VCaP (cell line): ENCODE data around the gene CCDC40.

Experiments used
- H3K27ac ChIP-seq: fragments of 450-650 bp; 2 replicates; pipeline ENCODE4 v1.5.1; 2017
- TF ChIP-seq, protein P1 (sequence below): fragments of 450-650 bp; conservative IDR thresholded peaks from 2 replicates; pipeline ENCODE4 v1.5.1; 2017; ENCODE audit warnings: mild to moderate bottlenecking, moderate library complexity

The CCDC40 gene

DNA sequence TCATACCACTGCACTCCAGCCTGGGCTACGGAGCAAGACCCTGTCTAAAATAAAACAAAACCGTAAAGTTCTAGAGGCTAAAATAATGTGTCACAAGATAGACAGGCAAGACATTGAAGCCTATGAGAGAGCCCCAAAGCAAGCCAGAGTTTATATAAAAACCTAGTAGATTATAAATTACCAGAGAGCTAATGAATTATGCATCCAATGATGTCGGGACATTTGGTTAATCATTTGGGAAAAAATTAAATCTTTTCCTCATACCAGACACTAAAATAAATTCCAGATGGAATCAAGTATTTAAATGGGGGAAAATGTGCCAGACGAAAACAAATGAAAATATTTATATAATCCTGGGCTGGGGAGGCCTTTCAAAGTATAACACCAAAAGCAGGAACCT lies 24.2 kb downstream of the CCDC40 start:
- no peak overlapping the region for H3K27ac ChIP-seq
- TF ChIP-seq, protein P1, sequence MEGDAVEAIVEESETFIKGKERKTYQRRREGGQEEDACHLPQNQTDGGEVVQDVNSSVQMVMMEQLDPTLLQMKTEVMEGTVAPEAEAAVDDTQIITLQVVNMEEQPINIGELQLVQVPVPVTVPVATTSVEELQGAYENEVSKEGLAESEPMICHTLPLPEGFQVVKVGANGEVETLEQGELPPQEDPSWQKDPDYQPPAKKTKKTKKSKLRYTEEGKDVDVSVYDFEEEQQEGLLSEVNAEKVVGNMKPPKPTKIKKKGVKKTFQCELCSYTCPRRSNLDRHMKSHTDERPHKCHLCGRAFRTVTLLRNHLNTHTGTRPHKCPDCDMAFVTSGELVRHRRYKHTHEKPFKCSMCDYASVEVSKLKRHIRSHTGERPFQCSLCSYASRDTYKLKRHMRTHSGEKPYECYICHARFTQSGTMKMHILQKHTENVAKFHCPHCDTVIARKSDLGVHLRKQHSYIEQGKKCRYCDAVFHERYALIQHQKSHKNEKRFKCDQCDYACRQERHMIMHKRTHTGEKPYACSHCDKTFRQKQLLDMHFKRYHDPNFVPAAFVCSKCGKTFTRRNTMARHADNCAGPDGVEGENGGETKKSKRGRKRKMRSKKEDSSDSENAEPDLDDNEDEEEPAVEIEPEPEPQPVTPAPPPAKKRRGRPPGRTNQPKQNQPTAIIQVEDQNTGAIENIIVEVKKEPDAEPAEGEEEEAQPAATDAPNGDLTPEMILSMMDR = no peak

GRCh38 chr17:80061421-80061820 lies 25.0 kb downstream of the CCDC40 start:
- no peak overlapping the region for H3K27ac ChIP-seq
- TF ChIP-seq, protein P1 = no peak

DNA sequence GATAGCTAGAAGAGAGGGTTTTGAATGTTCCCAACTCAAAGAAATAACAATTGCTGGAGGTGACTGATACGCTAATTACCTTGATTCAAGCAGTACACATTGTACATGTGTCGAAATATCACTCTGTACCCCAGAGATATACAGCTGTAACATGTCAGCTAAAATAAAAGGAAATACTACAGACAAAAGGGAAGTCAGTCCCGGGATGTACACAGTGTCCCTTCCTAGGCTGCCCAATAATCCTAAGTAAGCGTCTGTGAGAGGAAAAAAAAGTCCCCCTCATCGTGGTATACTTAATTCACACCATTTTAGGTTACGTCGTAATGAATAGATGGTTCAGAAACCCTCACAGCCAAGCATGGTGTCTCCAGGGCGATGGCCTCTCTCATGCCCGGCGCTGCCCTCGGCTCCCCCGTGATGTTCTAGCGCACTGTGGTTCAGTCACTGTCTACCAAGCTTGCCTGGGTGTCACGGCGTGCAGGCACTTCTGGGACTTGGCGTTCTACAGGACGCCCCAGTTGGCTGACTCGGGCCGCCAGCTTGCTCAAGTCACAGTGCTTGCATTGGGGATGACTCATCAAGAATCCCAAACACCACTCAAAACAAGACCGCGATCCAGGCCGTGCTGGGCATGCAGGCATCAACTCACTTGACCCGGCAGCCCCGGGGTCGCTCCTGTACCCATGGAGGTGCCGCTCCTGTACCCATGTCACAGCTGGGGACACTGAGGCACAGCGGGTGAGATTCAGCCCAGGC lies 27.6 kb downstream of the CCDC40 start:
- H3K27ac ChIP-seq = peak overlapping the region; percentile 18; the same call in 1 of the 2 replicates
- TF ChIP-seq, protein P1 = no peak

DNA sequence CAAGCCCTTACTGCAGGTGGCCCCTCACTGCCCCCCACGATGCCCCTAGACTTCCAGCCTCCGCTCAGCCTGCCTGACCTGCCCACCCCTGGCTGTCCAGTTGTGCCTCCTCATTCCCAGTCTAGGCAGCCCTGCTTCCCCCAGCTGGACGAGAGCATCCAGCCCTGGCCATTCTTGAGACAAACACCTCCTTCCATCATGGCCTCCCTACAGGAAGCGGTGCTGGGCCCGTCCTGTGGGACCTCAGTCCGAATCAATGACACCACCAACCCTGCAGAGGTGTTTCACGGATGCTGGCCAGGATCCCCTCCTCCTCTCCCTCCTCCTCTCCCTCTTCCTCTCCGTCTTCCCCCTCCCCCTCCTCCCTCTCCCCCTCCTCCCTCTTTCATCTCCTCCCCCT lies 28.3 kb downstream of the CCDC40 start:
- H3K27ac ChIP-seq = peak overlapping the region; percentile 18; the same call in 1 of the 2 replicates
- TF ChIP-seq, protein P1 = no peak

- peak overlapping the region; percentile 100 for H3K27ac ChIP-seq
- TF ChIP-seq, protein P1 = no peak
These were observed 29.2 kb downstream of the CCDC40 start for GRCh38 chr17:80065478-80066170.

DNA sequence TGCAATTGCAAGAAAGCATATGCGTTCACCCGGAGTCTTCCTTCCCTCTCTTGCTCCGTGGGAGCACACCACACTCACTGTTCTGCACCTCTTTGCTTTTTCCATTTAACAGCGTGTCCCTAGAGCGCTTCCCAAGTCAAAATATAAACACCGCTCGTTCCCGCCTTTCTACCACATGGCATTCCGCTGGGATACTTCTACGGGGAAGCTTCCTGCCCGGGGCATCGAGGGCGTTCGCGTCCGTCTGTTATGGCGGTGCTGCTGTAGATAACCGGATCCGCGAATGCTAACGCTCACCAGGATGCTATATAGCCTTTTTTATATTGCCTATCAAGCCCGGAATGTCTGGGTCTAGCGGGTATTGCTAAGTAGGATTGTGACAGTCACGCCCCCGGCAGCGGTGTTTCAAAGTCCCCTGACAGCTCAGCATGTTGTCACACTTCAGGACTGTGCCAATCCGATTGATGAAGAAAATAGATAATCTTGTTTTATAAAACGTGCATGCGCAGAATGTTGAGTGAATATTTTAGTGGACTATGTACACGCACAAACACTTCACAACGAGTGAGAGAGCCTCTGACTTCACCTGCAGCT lies 31.0 kb downstream of the CCDC40 start:
- TF ChIP-seq, protein P1 = no peak
- H3K27ac ChIP-seq = peak overlapping the region; percentile 100
